ENCODE results near the gene DOCK2.
A peak's percentile ranks its signal among the peaks of the same experiment; 100 is the strongest.
"Not testable (repeated sequence)": the region's sequence is repeated elsewhere in the genome, so short reads cannot be mapped to it uniquely, and the experiment has no call there.

Gene DOCK2

GRCh38 chr5:169808118-169808581 is 171.1 kb downstream of the DOCK2 start:
- peaks cover 5% of the 10 kb centered on the region; the same call in 1 of the 2 replicates for H3K79me2 ChIP-seq (ENCODE audit: insufficient read depth, low read length)
- H4K20me1 ChIP-seq (ENCODE audit: insufficient read depth, low read length): peaks cover 12% of the 10 kb centered on the region; the same call in 1 of the 2 replicates
- H3K9me3 ChIP-seq (ENCODE audit: insufficient read depth, low read length, severe bottlenecking): no peaks in the 10 kb centered on the region
- no peak overlapping the region for H3K27ac ChIP-seq (ENCODE audit: low read length)
- TF ChIP-seq CTCF (IDR thresholded peaks at IDR 0.05; ENCODE audit: borderline replicate concordance, extremely low read depth, low read length, poor library complexity, severe bottlenecking) (peak; percentile 16), EZH2 (IDR thresholded peaks at IDR 0.05; ENCODE audit: borderline replicate concordance, low read depth, low read length, severe bottlenecking) (no peak)
- no peak for ATAC-seq (ENCODE audit: insufficient read depth, low read depth)
- no peak for DNase-seq
- H3K27me3 ChIP-seq (ENCODE audit: insufficient read depth, low read length, poor library complexity): no peaks in the 10 kb centered on the region
- no peak overlapping the region for H2AFZ ChIP-seq (ENCODE audit: low read depth, low read length)
- H3K9ac ChIP-seq (ENCODE audit: low read depth, low read length): no peak overlapping the region
- no peak overlapping the region for H3K4me2 ChIP-seq (ENCODE audit: insufficient read depth, low read length)
- H3K36me3 ChIP-seq (ENCODE audit: insufficient read depth, low read length): peaks cover 83% of the 10 kb centered on the region
- H3K4me3 ChIP-seq (ENCODE audit: low read depth in 1 of 2, low read length in 2 of 2): no peak overlapping the region
- no peaks in the 10 kb centered on the region for H3K4me1 ChIP-seq (ENCODE audit: insufficient read depth, low read length)

- not testable (repeated sequence) for DNase-seq; ATAC-seq (ENCODE audit: insufficient read depth, low read depth); H3K9me3 ChIP-seq (ENCODE audit: insufficient read depth, low read length, severe bottlenecking); H3K4me1 ChIP-seq (ENCODE audit: insufficient read depth, low read length); H2AFZ ChIP-seq (ENCODE audit: low read depth, low read length); H3K4me3 ChIP-seq (ENCODE audit: low read depth in 1 of 2, low read length in 2 of 2); H3K27ac ChIP-seq (ENCODE audit: low read length); H3K27me3 ChIP-seq (ENCODE audit: insufficient read depth, low read length, poor library complexity); H3K4me2 ChIP-seq (ENCODE audit: insufficient read depth, low read length); H3K9ac ChIP-seq (ENCODE audit: low read depth, low read length); H3K79me2 ChIP-seq (ENCODE audit: insufficient read depth, low read length)
- H3K36me3 ChIP-seq (ENCODE audit: insufficient read depth, low read length): peaks cover 84% of the 10 kb centered on the region
- H4K20me1 ChIP-seq (ENCODE audit: insufficient read depth, low read length): peaks cover 12% of the 10 kb centered on the region; the same call in 1 of the 2 replicates
These were observed 171.8 kb downstream of the DOCK2 start for GRCh38 chr5:169808880-169809279.

GRCh38 chr5:169809281-169809680 is 172.2 kb downstream of the DOCK2 start:
- TF ChIP-seq CTCF (IDR thresholded peaks at IDR 0.05; ENCODE audit: borderline replicate concordance, extremely low read depth, low read length, poor library complexity, severe bottlenecking): no peak
- peaks cover 5% of the 10 kb centered on the region; the same call in 1 of the 2 replicates for H3K79me2 ChIP-seq (ENCODE audit: insufficient read depth, low read length)
- ATAC-seq (ENCODE audit: insufficient read depth, low read depth) (no peak), DNase-seq (no peak)
- no peak overlapping the region for H3K4me2 ChIP-seq (ENCODE audit: insufficient read depth, low read length)
- H3K9me3 ChIP-seq (ENCODE audit: insufficient read depth, low read length, severe bottlenecking): no peaks in the 10 kb centered on the region
- H2AFZ ChIP-seq (ENCODE audit: low read depth, low read length): no peak overlapping the region
- no peak overlapping the region for H3K27ac ChIP-seq (ENCODE audit: low read length)
- H3K27me3 ChIP-seq (ENCODE audit: insufficient read depth, low read length, poor library complexity): no peaks in the 10 kb centered on the region
- H3K4me1 ChIP-seq (ENCODE audit: insufficient read depth, low read length): no peaks in the 10 kb centered on the region
- H3K9ac ChIP-seq (ENCODE audit: low read depth, low read length): no peak overlapping the region
- no peak overlapping the region for H3K4me3 ChIP-seq (ENCODE audit: low read depth in 1 of 2, low read length in 2 of 2)
- peaks cover 12% of the 10 kb centered on the region; the same call in 1 of the 2 replicates for H4K20me1 ChIP-seq (ENCODE audit: insufficient read depth, low read length)
- H3K36me3 ChIP-seq (ENCODE audit: insufficient read depth, low read length): peaks cover 84% of the 10 kb centered on the region

- H3K4me1 ChIP-seq (ENCODE audit: insufficient read depth, low read length): no peaks in the 10 kb centered on the region
- peaks cover 5% of the 10 kb centered on the region; the same call in 1 of the 2 replicates for H3K79me2 ChIP-seq (ENCODE audit: insufficient read depth, low read length)
- peaks cover 11% of the 10 kb centered on the region; the same call in 1 of the 2 replicates for H4K20me1 ChIP-seq (ENCODE audit: insufficient read depth, low read length)
- H3K4me3 ChIP-seq (ENCODE audit: low read depth in 1 of 2, low read length in 2 of 2): no peak overlapping the region
- no peak for ATAC-seq (ENCODE audit: insufficient read depth, low read depth)
- peaks cover 82% of the 10 kb centered on the region for H3K36me3 ChIP-seq (ENCODE audit: insufficient read depth, low read length)
- no peak overlapping the region for H3K27ac ChIP-seq (ENCODE audit: low read length)
- no peak for DNase-seq
- H2AFZ ChIP-seq (ENCODE audit: low read depth, low read length): no peak overlapping the region
- no peaks in the 10 kb centered on the region for H3K27me3 ChIP-seq (ENCODE audit: insufficient read depth, low read length, poor library complexity)
- H3K4me2 ChIP-seq (ENCODE audit: insufficient read depth, low read length): no peak overlapping the region
- H3K9ac ChIP-seq (ENCODE audit: low read depth, low read length): no peak overlapping the region
- TF ChIP-seq EZH2 (IDR thresholded peaks at IDR 0.05; ENCODE audit: borderline replicate concordance, low read depth, low read length, severe bottlenecking): no peak
- no peak for TF ChIP-seq CTCF (IDR thresholded peaks at IDR 0.05; ENCODE audit: borderline replicate concordance, extremely low read depth, low read length, poor library complexity, severe bottlenecking)
- H3K9me3 ChIP-seq (ENCODE audit: insufficient read depth, low read length, severe bottlenecking): no peaks in the 10 kb centered on the region
These were observed 173.4 kb downstream of the DOCK2 start for GRCh38 chr5:169810524-169810923.
